Large intestine (tissue), 3 donors: ENCODE data around the gene LRCH4. TPM values are rescaled to one million over a fixed set of nuclear protein-coding genes. Genes with fewer than 3 reads are reported as not detected.
A peak's percentile ranks its signal among the peaks of the same experiment; 100 is the strongest.

Source experiments
- DNase-seq, 2 donors: peaks; one replicate each; pipeline versions ENCODE4 v3.0.0 to v3.0.0-alpha.2; 2013
- H3K27ac ChIP-seq: one replicate; pipeline ENCODE4 v1.5.1; 2013; ENCODE audit warnings: low read length
- H3K27me3 ChIP-seq: 2 replicates; pipeline ENCODE4 v1.6.1; 2013; ENCODE audit warnings: low read length; ENCODE audit not compliant: control insufficient read depth, insufficient read depth
- H3K36me3 ChIP-seq: 2 replicates; pipeline ENCODE4 v1.6.1; 2013; ENCODE audit warnings: low read length; ENCODE audit not compliant: control insufficient read depth, insufficient read depth
- H3K4me1 ChIP-seq: one replicate; pipeline ENCODE4 v1.6.1; 2013; ENCODE audit warnings: low read length; ENCODE audit not compliant: control insufficient read depth, insufficient read depth
- H3K4me3 ChIP-seq: one replicate; pipeline ENCODE4 v1.5.1; 2013; ENCODE audit warnings: low read length
- H3K9me3 ChIP-seq: one replicate; pipeline ENCODE4 v1.6.1; 2013; ENCODE audit warnings: mild to moderate bottlenecking, low read depth, low read length, moderate library complexity; ENCODE audit not compliant: control insufficient read depth
- WGBS: methylation state at CpG from one replicate; pipeline ENCODE4 v1.1.5; 2013; ENCODE audit warnings: low lambda C conversion rate; ENCODE audit not compliant: insufficient coverage; 5-methylcytosine and 5-hydroxymethylcytosine counted together
- polyA plus RNA-seq: library from polyadenylated mRNA; unstranded; fragments of 120-200 nt; gene quantifications from one replicate; pipeline ENCODE4 v1.2.1, GENCODE V29; 2013

The LRCH4 gene
- polyA plus RNA-seq, 1 donor, result 40.0 TPM

- no CpG with 5 or more reads among the region's 44 CpGs for WGBS
These were observed 11.3 kb downstream of the LRCH4 start for GRCh38 chr7:100574362-100575205.

GRCh38 chr7:100573691-100574361 is 12.1 kb downstream of the LRCH4 start, which contains the start of gene SAP25:
Gene SAP25, minus strand, starts transcription at chr7:100573900. Its CDS starts 158 bp downstream, at chr7:100573742.
- Histone ChIP-seq H3K36me3 (peaks cover 50% of the 10 kb centered on the region), H3K9me3 (no peaks in the 10 kb centered on the region), H3K27ac (no peak within 1 kb of the TSS), H3K27me3 (peaks cover 9% of the 10 kb centered on the region), H3K4me1 (peaks cover 18% of the 10 kb centered on the region), H3K4me3 (no peak within 1 kb of the TSS)
- no CpG with 5 or more reads among the region's 70 CpGs for WGBS
- no peak for DNase-seq

More at GRCh38 chr7:100574362-100575205, 11.3 kb downstream of the LRCH4 start:
- Histone ChIP-seq H3K9me3 (no peaks in the 10 kb centered on the region), H3K4me3 (no peak overlapping the region), H3K36me3 (peaks cover 53% of the 10 kb centered on the region), H3K27ac (no peak overlapping the region), H3K4me1 (peaks cover 11% of the 10 kb centered on the region), H3K27me3 (peaks cover 9% of the 10 kb centered on the region)
- DNase-seq, result no peak

- peaks cover 9% of the 10 kb centered on the region for H3K27me3 ChIP-seq
- no peaks in the 10 kb centered on the region for H3K9me3 ChIP-seq
- no CpG with 5 or more reads among the region's 30 CpGs for WGBS
- H3K36me3 ChIP-seq, result peaks cover 43% of the 10 kb centered on the region
- H3K4me3 ChIP-seq, result no peak overlapping the region
- DNase-seq, result no peak
- H3K4me1 ChIP-seq, result peaks cover 25% of the 10 kb centered on the region
- no peak overlapping the region for H3K27ac ChIP-seq
These were observed 12.8 kb downstream of the LRCH4 start for GRCh38 chr7:100572949-100573675.

GRCh38 chr7:100572281-100572948 is 13.5 kb downstream of the LRCH4 start:
- no peak for DNase-seq
- H3K4me1 ChIP-seq, result peaks cover 27% of the 10 kb centered on the region
- no CpG with 5 or more reads among the region's 20 CpGs for WGBS
- no peak overlapping the region for H3K27ac ChIP-seq
- no peaks in the 10 kb centered on the region for H3K9me3 ChIP-seq
- H3K27me3 ChIP-seq, result peaks cover 9% of the 10 kb centered on the region
- H3K36me3 ChIP-seq, result peaks cover 36% of the 10 kb centered on the region
- no peak overlapping the region for H3K4me3 ChIP-seq

GRCh38 chr7:100571829-100572116 is 14.2 kb downstream of the LRCH4 start:
- Histone ChIP-seq H3K9me3 (no peaks in the 10 kb centered on the region), H3K27ac (no peak overlapping the region), H3K27me3 (peaks cover 9% of the 10 kb centered on the region), H3K4me3 (no peak overlapping the region), H3K36me3 (peaks cover 29% of the 10 kb centered on the region), H3K4me1 (peaks cover 27% of the 10 kb centered on the region)
- DNase-seq, result no peak
- WGBS, result no CpG with 5 or more reads among the region's 2 CpGs

- no peak for DNase-seq
- Histone ChIP-seq H3K36me3 (peaks cover 25% of the 10 kb centered on the region), H3K9me3 (no peaks in the 10 kb centered on the region), H3K27ac (no peak overlapping the region), H3K27me3 (peaks cover 9% of the 10 kb centered on the region), H3K4me1 (peaks cover 27% of the 10 kb centered on the region), H3K4me3 (no peak overlapping the region)
- WGBS, result no CpG with 5 or more reads among the region's 26 CpGs
These were observed 14.7 kb downstream of the LRCH4 start for GRCh38 chr7:100570954-100571828.

- peak; percentile 48 to 73 for DNase-seq
- Histone ChIP-seq H3K4me1 (peaks cover 27% of the 10 kb centered on the region), H3K9me3 (no peaks in the 10 kb centered on the region), H3K27me3 (peaks cover 9% of the 10 kb centered on the region), H3K27ac (no peak overlapping the region), H3K36me3 (peaks cover 18% of the 10 kb centered on the region), H3K4me3 (peak overlapping the region; percentile 27)
- WGBS, result no CpG with 5 or more reads among the region's 36 CpGs
These were observed 16.8 kb downstream of the LRCH4 start for GRCh38 chr7:100568896-100569844.

- Histone ChIP-seq H3K4me3 (no peak overlapping the region), H3K36me3 (peaks cover 18% of the 10 kb centered on the region), H3K27ac (no peak overlapping the region), H3K27me3 (peaks cover 9% of the 10 kb centered on the region), H3K9me3 (no peaks in the 10 kb centered on the region), H3K4me1 (peaks cover 27% of the 10 kb centered on the region)
- peak; percentile 51 to 59 for DNase-seq
- WGBS, result no CpG with 5 or more reads among the region's 11 CpGs
These were observed 17.6 kb downstream of the LRCH4 start for GRCh38 chr7:100568176-100568895.
